ENCODE measurements around the gene SETD2. TPM values are rescaled to one million over a fixed set of nuclear protein-coding genes. Genes with fewer than 3 reads are reported as not detected.

SETD2 gene
- total and polyA plus RNA-seq, 2 experiments from 2014 or later: 14.2 to 36.0 TPM

- Histone ChIP-seq H3K27ac (no peak overlapping the region), H3K4me3 (no peak overlapping the region), H3K4me1 (ENCODE audit: low read depth) (no peaks in the 10 kb centered on the region), H3K27me3 (no peaks in the 10 kb centered on the region), H3K9me3 (ENCODE audit: low read depth) (no peaks in the 10 kb centered on the region), H3K36me3 (peaks cover 48% of the 10 kb centered on the region)
- peak in 1 of 2 donors; percentile 7 for DNase-seq (ENCODE audit: low read depth in 1 of 2, low spot score in 1 of 2)
- TF ChIP-seq CTCF (IDR thresholded peaks at IDR 0.05; ENCODE audit: low read depth, low read length): no peak
Measured at GRCh38 chr3:47113669-47114365, 50.1 kb downstream of the SETD2 start.

GRCh38 chr3:47112997-47113396 lies 50.9 kb downstream of the SETD2 start:
- Histone ChIP-seq H3K27ac (no peak overlapping the region), H3K4me3 (no peak overlapping the region), H3K4me1 (ENCODE audit: low read depth) (no peaks in the 10 kb centered on the region), H3K27me3 (no peaks in the 10 kb centered on the region), H3K36me3 (peaks cover 49% of the 10 kb centered on the region), H3K9me3 (ENCODE audit: low read depth) (no peaks in the 10 kb centered on the region)
- DNase-seq (ENCODE audit: low read depth in 1 of 2, low spot score in 1 of 2): no peak
- no peak for TF ChIP-seq CTCF (IDR thresholded peaks at IDR 0.05; ENCODE audit: low read depth, low read length)

GRCh38 chr3:47109393-47109792 lies 54.5 kb downstream of the SETD2 start:
- no peak for DNase-seq (ENCODE audit: low read depth in 1 of 2, low spot score in 1 of 2)
- H3K27me3 ChIP-seq: no peaks in the 10 kb centered on the region
- no peak overlapping the region for H3K4me3 ChIP-seq
- H3K4me1 ChIP-seq (ENCODE audit: low read depth): no peaks in the 10 kb centered on the region
- H3K36me3 ChIP-seq: peaks cover 31% of the 10 kb centered on the region
- no peaks in the 10 kb centered on the region for H3K9me3 ChIP-seq (ENCODE audit: low read depth)
- TF ChIP-seq CTCF (IDR thresholded peaks at IDR 0.05; ENCODE audit: low read depth, low read length): no peak
- no peak overlapping the region for H3K27ac ChIP-seq

GRCh38 chr3:47108546-47108945 lies 55.4 kb downstream of the SETD2 start:
- H3K9me3 ChIP-seq (ENCODE audit: low read depth): no peaks in the 10 kb centered on the region
- H3K4me3 ChIP-seq: no peak overlapping the region
- H3K36me3 ChIP-seq: peaks cover 24% of the 10 kb centered on the region
- H3K27ac ChIP-seq: no peak overlapping the region
- TF ChIP-seq CTCF (IDR thresholded peaks at IDR 0.05; ENCODE audit: low read depth, low read length): no peak
- DNase-seq (ENCODE audit: low read depth in 1 of 2, low spot score in 1 of 2): peak in 1 of 2 donors; percentile 24
- no peaks in the 10 kb centered on the region for H3K27me3 ChIP-seq
- no peaks in the 10 kb centered on the region for H3K4me1 ChIP-seq (ENCODE audit: low read depth)

GRCh38 chr3:47104259-47104658 lies 59.7 kb downstream of the SETD2 start:
- no peak for DNase-seq (ENCODE audit: low read depth in 1 of 2, low spot score in 1 of 2)
- Histone ChIP-seq H3K4me1 (ENCODE audit: low read depth) (no peaks in the 10 kb centered on the region), H3K27me3 (no peaks in the 10 kb centered on the region), H3K27ac (no peak overlapping the region), H3K4me3 (no peak overlapping the region), H3K36me3 (peaks cover 25% of the 10 kb centered on the region), H3K9me3 (ENCODE audit: low read depth) (no peaks in the 10 kb centered on the region)
- no peak for TF ChIP-seq CTCF (IDR thresholded peaks at IDR 0.05; ENCODE audit: low read depth, low read length)
